GM20431 (cell line): ENCODE results near the gene HSD17B4.
"Not testable (repeated sequence)": the region's sequence is repeated elsewhere in the genome, so short reads cannot be mapped to it uniquely, and the experiment has no call there.

Experiments used
- in situ Hi-C: fragments of 300-500 bp; cut with MseI, MboI; formaldehyde crosslinking; loops from one replicate; pipeline ENCODE4 v1.15.0; 2020; ENCODE audit warnings: low sequenced_read_pairs; ENCODE audit not compliant: unreplicated experiment

The HSD17B4 gene

DNA sequence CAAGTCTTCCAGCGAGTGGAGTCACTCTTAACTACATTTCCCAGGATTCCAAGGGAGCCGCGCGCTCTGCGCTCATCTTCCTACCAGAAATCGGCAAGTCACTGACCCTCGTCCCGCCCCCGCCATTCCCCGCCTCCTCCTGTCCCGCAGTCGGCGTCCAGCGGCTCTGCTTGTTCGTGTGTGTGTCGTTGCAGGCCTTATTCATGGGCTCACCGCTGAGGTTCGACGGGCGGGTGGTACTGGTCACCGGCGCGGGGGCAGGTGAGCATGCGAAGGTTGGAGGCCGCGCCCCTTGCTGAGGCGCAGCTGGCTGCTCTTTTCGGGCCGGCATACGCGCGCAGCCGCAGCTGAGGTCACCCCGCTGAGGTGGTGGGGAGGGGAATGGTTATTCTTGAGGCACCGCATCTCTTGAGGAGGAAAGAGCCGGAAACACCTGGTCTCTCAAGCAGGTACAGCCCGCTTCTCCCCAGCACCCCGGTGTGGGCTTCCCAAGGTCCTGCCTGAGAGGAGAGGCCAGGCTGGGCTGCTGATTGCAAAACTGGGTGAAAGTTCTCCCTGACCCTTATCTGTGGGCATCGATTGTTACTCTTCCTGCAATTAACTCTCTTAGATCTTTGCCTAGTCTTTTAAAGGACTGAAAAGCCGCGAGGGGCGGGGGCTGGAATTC, at the start of gene HSD17B4:
Gene HSD17B4, plus strand, starts transcription at position 125 of the 667 bp plus-strand sequence. Its CDS starts 79 bp downstream, at position 204.
- in situ Hi-C loops: no loop called here

- in situ Hi-C loops: loop anchor here (25.0 kb wide), 2 partner anchors 90 to 390 kb away; no protein-coding TSS in a partner anchor
Measured at GRCh38 chr5:119402555-119402954, 49.7 kb upstream of the HSD17B4 start.

DNA sequence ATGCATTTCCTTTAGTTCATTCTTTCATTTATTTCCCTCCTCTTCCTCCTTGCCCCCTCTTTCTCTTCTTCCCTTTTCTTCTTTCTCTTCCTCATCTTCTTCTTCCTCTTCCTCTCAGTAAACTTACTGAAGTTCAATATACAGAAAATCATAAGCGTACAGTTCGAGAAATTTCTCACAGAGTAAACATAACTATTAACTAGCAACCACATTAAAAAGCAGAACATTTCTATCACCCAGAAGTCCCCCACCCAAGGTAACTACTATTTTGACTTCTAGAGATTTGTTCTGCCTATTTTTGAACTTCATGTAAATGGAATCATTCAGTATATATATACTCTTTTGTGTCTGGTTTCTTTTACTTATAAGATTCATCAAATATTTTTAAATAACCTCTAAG, 48.3 kb upstream of the HSD17B4 start:
- in situ Hi-C loops: loop anchor here (25.0 kb wide), 2 partner anchors 92 to 392 kb away; no protein-coding TSS in a partner anchor

- in situ Hi-C loops: loop anchor here (25.0 kb wide), 2 partner anchors 93 to 393 kb away; no protein-coding TSS in a partner anchor
Measured at GRCh38 chr5:119405419-119405818, 46.9 kb upstream of the HSD17B4 start.

- in situ Hi-C loops: loop anchor here (25.0 kb wide), 2 partner anchors 94 to 394 kb away; no protein-coding TSS in a partner anchor
Measured at GRCh38 chr5:119406551-119407110, 45.7 kb upstream of the HSD17B4 start.

- in situ Hi-C loops: loop anchor here (25.0 kb wide), 2 partner anchors 97 to 397 kb away; no protein-coding TSS in a partner anchor
Measured at GRCh38 chr5:119409235-119409815, 43.0 kb upstream of the HSD17B4 start.

- in situ Hi-C loops: loop anchor here (25.0 kb wide), 2 partner anchors 98 to 398 kb away; no protein-coding TSS in a partner anchor
Measured at GRCh38 chr5:119410448-119411159, 41.7 kb upstream of the HSD17B4 start.

DNA sequence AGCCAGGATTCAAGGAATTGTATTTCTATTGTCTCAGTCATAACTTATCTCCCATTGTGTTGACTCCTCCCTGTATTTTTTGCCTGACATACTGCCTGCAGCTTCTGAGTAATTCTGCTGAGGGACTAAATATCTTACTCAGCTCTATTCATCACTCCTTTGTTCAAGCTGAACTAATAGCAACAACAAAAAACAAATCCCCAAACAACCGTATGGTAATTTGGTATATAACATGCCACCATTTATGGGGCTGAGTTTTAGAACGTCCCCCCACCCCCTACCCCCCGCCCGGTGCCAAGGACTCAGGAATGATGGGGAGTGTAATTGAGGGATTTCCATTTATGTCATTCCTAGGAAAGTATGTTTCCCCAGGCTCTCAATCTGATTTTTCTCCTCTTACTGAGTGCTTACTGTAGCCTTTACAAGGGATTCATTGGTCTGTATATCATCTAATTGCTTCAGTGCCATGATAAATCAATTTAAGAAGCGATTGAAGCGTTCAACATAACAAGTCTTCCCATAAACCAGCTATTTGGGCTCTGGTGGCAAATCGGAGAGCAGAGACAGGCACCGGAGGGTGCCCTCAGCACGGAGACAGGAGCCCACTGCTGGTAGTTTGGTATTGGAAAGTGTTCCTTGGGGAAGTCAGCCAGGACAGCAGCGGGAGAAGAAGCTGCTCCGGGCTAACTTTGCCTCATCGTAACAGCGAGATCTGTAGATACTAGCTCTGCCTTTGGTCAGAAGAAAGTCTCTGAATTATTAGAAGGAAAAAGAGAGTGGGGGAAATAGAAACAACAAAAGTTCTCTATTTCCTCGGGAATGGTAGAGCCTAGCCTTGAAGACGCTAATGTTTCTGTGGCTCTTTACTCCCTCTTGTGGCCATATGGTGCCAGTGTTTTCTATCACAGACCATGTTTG, 40.7 kb upstream of the HSD17B4 start:
- in situ Hi-C loops: loop anchor here (25.0 kb wide), 2 partner anchors 99 to 399 kb away; no protein-coding TSS in a partner anchor

DNA sequence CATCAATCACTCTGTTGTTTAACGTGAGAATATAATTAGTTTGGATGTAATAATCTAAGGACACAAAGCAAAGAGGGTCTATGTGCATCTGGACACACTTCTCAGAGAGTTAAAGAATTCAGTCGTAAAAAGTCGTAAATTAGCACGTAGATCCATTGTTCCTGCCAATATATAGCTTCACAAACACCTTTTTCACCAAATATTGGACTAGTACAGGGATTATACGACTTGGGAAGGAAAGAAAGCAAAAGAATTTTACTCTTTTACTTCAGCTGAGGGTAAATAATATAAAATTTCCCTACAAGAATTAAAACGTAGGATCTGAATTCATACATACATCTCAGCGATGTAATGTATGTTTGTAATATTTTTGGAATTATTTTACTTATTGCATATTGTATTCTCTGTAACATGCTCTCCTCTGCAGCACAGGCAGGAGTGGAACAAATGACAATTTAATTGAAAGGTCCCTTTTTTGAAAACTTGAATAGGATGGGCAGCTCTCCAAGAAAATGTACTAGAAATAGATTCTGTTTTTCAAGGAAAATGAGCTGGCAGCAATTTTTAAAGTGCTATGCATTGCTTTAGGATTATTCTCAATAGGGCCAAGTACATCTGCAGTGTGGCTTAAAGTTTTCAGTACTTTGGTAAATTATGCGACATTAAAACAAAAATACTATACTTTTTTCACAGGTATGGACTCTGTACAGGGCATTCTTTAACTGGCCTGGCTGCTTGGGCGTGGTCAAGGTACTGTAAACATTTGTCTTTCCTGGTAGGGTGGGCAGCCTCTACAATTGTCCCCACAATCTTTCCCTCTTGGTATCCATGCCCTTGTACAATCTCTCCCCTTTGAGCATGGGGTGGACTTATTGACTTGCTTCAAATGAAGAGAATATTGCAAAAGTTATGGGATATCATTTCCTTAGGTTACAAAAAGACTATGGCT, 39.7 kb upstream of the HSD17B4 start:
- in situ Hi-C loops: loop anchor here (25.0 kb wide), 2 partner anchors 100 to 400 kb away; no protein-coding TSS in a partner anchor

GRCh38 chr5:119414124-119414734, 38.1 kb upstream of the HSD17B4 start:
- in situ Hi-C loops: loop anchor here (25.0 kb wide), 2 partner anchors 102 to 402 kb away; no protein-coding TSS in a partner anchor

DNA sequence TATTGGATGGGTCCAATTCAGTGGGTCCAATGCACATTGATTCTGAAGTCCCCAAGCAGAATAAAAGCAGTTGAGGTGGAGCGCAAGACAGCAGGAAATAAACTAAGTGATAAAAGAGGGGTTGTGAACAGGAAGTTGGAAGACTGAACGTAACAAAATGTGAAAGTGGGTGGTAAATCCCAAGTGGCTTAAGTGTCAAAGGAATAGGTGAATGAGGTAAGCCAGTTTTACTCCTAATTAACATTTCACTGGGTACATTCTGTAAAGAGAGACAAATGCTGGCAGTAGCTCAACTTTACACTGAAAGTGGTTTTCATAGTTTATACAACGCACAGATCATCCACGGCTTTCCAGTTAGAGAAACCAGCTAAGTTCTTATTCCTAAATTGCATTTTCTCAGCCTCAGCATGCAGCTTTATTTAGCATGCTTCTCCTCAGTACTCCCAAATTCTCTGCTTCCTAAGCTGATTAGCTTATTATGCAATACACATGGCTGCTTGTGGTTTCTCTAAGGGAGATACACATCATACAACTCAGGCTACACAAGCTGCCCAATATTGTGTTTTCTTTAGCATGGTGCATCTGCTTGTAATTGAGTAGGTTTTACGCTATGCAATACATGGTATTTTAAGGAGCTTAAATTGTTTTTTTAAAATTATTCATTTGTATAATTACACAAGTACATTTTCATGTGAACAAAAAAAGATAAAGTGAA, 34.2 kb upstream of the HSD17B4 start:
- in situ Hi-C loops: loop anchor here (25.0 kb wide), 2 partner anchors 106 to 406 kb away; no protein-coding TSS in a partner anchor

DNA sequence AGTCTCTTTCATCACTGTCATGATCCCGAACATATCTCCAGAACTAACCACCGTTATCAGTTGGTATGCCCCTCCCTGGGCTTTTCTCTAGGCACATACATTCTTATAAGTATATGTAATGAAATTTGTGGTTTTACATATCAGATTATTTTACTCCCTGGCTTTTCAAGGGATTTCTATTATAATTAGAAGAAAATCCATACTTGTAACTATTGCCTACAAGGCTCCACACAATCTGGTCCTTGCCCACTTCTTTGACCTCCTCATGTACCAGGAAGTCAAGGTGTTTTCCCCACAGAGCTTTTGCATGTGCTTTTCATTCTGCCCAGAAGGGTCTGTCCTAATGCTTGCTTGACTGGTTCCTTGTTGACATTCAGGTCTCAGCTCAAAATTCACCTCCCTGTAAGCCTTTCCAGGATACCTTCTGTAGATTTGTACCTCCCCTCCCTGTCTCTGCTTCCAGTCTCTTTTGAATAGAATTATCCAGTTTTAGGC, 33.6 kb upstream of the HSD17B4 start:
- in situ Hi-C loops: loop anchor here (25.0 kb wide), 2 partner anchors 106 to 406 kb away; no protein-coding TSS in a partner anchor

DNA sequence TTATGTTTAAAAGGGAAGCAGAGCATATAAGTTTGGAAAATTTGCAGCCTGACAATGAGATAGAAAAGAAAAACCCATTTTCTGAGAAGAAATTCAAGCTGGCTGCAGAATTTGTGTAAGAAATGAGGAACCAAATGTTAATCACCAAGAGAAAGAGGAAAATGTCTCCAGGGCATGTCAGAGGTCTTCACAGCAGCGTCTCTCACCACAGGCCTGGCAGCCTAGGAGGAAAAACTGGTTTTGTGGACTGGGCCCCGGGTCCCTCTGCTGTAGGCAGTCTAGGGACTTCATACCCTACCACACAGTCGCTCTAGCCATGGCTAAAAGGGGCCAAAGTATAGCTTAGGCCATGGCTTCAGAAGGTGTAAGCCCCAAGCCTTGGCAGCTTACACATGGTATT, 32.1 kb upstream of the HSD17B4 start:
- in situ Hi-C loops: loop anchor here (25.0 kb wide), 2 partner anchors 108 to 408 kb away; no protein-coding TSS in a partner anchor

DNA sequence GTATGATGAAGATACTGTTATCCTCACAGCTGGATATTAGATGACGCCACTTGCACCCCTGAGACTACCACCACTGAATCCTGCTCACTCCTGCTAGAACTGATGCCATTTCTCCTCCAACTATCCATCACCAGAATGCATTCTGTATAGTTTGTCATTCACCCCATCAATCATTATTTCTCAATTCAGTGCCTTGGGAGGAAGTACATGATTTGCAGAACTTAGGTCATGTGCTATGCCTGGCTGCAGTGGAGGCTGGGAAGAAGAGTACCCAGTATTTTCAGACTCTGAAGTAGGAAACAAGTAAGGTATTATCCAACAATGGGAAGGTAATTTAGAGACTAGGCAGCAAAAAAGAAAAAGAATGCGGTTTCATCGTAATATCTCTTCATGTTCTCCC, 26.2 kb upstream of the HSD17B4 start:
- in situ Hi-C loops: no loop called here

DNA sequence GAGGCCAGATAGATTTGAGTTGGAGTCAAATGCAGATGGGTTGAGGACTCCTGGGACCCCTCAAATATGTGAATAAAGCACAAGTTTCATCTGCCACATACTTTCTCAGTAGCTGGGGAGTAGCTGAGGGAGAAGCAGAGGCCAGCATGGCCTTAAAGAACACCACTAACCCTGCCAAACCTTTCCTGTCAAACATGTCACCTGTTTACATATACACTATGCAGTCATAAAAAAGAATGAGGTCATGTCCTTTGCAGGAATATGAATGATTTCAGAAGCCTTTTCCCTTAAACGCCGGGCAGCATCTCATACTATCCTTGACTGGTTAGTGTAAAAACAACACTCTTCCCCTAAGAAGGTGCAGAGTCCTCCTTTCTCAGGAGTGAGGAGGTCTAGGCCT, 25.2 kb upstream of the HSD17B4 start:
- in situ Hi-C loops: no loop called here

DNA sequence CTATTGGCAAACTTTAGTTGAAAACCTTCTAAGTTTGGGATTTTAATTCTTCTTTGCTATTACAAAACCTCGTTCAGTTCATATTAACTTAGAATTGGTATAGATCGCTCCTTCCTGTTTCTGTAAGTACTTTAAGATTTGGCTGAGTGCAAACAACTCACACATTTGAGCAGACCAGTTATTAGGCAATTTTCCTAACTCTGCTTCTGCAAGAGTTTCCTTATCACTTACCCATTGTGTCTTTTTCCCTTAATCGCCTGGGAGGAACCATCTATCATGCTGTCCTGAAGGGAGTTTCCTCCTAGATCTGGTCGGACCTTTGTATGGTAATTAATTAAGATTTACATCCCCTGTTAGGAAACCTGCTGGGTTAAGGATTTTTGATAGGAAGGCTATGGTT, 24.7 kb upstream of the HSD17B4 start:
- in situ Hi-C loops: not testable (repeated sequence)

DNA sequence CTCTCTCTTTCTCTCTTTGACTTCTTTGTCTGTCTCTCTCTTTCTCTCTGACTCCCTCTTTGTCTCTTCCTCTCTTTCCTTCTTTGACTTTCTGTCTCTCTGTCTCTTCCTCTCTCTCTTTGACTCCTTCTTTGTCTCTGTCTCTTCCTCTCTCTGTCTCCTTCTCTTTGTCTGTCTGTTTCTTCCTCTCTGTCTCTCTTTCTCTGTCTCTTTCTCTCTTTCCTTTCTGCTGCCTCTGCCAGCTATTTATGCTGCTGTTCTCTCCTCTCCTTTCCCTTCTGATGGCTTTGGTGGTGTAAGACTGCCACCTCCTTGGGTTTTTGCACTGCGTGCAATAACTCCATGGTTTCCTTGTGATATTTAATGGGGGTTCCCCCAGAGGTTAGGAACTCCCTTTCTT, 24.1 kb upstream of the HSD17B4 start:
- in situ Hi-C loops: not testable (repeated sequence)
